DOHH2 (cell line): ENCODE measurements around the gene FKBP1A.

Source experiments
- H3F3A ChIP-seq: fragments of 200-600 bp; sonication (generic), shearing (Covaris generic); 2 replicates; pipeline ENCODE4 v1.6.0; 2016; ENCODE audit warnings: antibody characterized with exemption, mild to moderate bottlenecking; ENCODE audit not compliant: control insufficient read depth, insufficient read depth
- H3K27ac ChIP-seq: fragments of 200-600 bp; sonication (generic); 2 replicates; pipeline ENCODE4 v1.5.1; 2014; ENCODE audit warnings: low read depth, mild to moderate bottlenecking, low read length, moderate library complexity
- H3K27me3 ChIP-seq: fragments of 200-600 bp; sonication (generic); 2 replicates; pipeline ENCODE4 v1.6.1; 2014; ENCODE audit warnings: mild to moderate bottlenecking, low read length, mixed read lengths; ENCODE audit not compliant: control insufficient read depth
- H3K36me3 ChIP-seq: fragments of 200-600 bp; sonication (generic); 2 replicates; pipeline ENCODE4 v1.6.1; 2014; ENCODE audit warnings: mild to moderate bottlenecking, low read length, moderate library complexity, mixed read lengths; ENCODE audit not compliant: control insufficient read depth
- H3K4me1 ChIP-seq: fragments of 200-600 bp; sonication (generic); 2 replicates; pipeline ENCODE4 v1.6.1; 2014; ENCODE audit warnings: mild to moderate bottlenecking, low read length, mixed read lengths; ENCODE audit not compliant: control insufficient read depth
- H3K4me2 ChIP-seq: fragments of 200-600 bp; sonication (generic); 2 replicates; pipeline ENCODE4 v1.6.0; 2014; ENCODE audit warnings: mild to moderate bottlenecking, low read length, moderate library complexity
- H3K4me3 ChIP-seq: fragments of 200-600 bp; sonication (generic); 2 replicates; pipeline ENCODE4 v1.5.1; 2014; ENCODE audit warnings: mild to moderate bottlenecking, low read length, mixed read lengths
- H3K79me2 ChIP-seq: fragments of 200-600 bp; sonication (generic); 2 replicates; pipeline ENCODE4 v1.6.1; 2014; ENCODE audit warnings: mild to moderate bottlenecking, low read length, mixed read lengths; ENCODE audit not compliant: control insufficient read depth
- H3K9me2 ChIP-seq: fragments of 200-600 bp; sonication (generic); replicated peaks from 2 replicates; pipeline ENCODE4 v1.6.1; 2014; ENCODE audit warnings: mild to moderate bottlenecking, low read length, mixed read lengths; ENCODE audit not compliant: control insufficient read depth
- H3K9me3 ChIP-seq: fragments of 200-600 bp; sonication (generic); 2 replicates; pipeline ENCODE4 v1.6.1; 2014; ENCODE audit warnings: antibody characterized with exemption, low read length, mixed read lengths; ENCODE audit not compliant: control insufficient read depth, insufficient read depth
- H4K20me1 ChIP-seq: fragments of 200-600 bp; sonication (generic); 2 replicates; pipeline ENCODE4 v1.6.0; 2014; ENCODE audit warnings: low read depth, mild to moderate bottlenecking, antibody characterized with exemption, low read length, moderate library complexity; ENCODE audit not compliant: control insufficient read depth, insufficient read depth
- CTCF ChIP-seq: fragments of 200-600 bp; sonication (generic); IDR thresholded peaks from one replicate; pipeline ENCODE4 v1.5.1; 2014; ENCODE audit warnings: antibody characterized with exemption, mild to moderate bottlenecking, low read depth, low read length; ENCODE audit not compliant: poor library complexity, severe bottlenecking
- EZH2phosphoT487 ChIP-seq: fragments of 200-600 bp; sonication (generic); IDR thresholded peaks from 2 replicates; pipeline ENCODE4 v1.6.1; 2017; ENCODE audit warnings: borderline replicate concordance, mild to moderate bottlenecking, antibody characterized with exemption, low read length, moderate library complexity, mixed read lengths

FKBP1A gene

GRCh38 chr20:1319462-1319861 lies 73.4 kb downstream of the FKBP1A start:
- Histone ChIP-seq H3K4me1 (peaks cover 3% of the 10 kb centered on the region), H3K9me2 (no peaks in the 10 kb centered on the region), H3K27ac (no peak overlapping the region), H3K4me2 (no peak overlapping the region), H3K4me3 (no peak overlapping the region), H3F3A (no peaks in the 10 kb centered on the region), H3K9me3 (no peaks in the 10 kb centered on the region), H4K20me1 (no peaks in the 10 kb centered on the region), H3K36me3 (no peaks in the 10 kb centered on the region), H3K79me2 (no peaks in the 10 kb centered on the region), H3K27me3 (peaks cover 18% of the 10 kb centered on the region)
- TF ChIP-seq EZH2phosphoT487 = no peak
- no peak for TF ChIP-seq CTCF

GRCh38 chr20:1319051-1319450 lies 73.8 kb downstream of the FKBP1A start:
- Histone ChIP-seq H3K4me2 (no peak overlapping the region), H3K9me2 (no peaks in the 10 kb centered on the region), H3K27me3 (peaks cover 18% of the 10 kb centered on the region), H3K9me3 (no peaks in the 10 kb centered on the region), H3K4me1 (no peaks in the 10 kb centered on the region), H3F3A (no peaks in the 10 kb centered on the region), H3K4me3 (no peak overlapping the region), H4K20me1 (no peaks in the 10 kb centered on the region), H3K27ac (no peak overlapping the region), H3K79me2 (no peaks in the 10 kb centered on the region), H3K36me3 (no peaks in the 10 kb centered on the region)
- no peak for TF ChIP-seq CTCF
- TF ChIP-seq EZH2phosphoT487 = no peak
